Nephron (organoid): ENCODE data around the gene C10orf71.

ENCODE experiments used
- H3K27ac Mint-ChIP-seq, 3 experiments: 2 replicates each; pipeline ENCODE4 v1.8.0; 2020; ENCODE audit warnings: mixed read lengths in 3 of 3, mild to moderate bottlenecking in 2 of 3, moderate library complexity in 1 of 3
- H3K27me3 Mint-ChIP-seq: 2 replicates; pipeline ENCODE4 v1.8.0; 2021; ENCODE audit warnings: low read depth, mild to moderate bottlenecking, moderate library complexity, mixed read lengths
- H3K36me3 Mint-ChIP-seq: 2 replicates; pipeline ENCODE4 v1.8.0; 2020; ENCODE audit warnings: low read depth, mixed read lengths
- H3K4me1 Mint-ChIP-seq: 2 replicates; pipeline ENCODE4 v1.8.0; 2020; ENCODE audit warnings: mixed read lengths
- H3K4me3 Mint-ChIP-seq, 3 experiments: 2 replicates each; pipeline ENCODE4 v1.8.0; 2020; ENCODE audit warnings: mild to moderate bottlenecking in 3 of 3, mixed read lengths in 3 of 3, moderate library complexity in 2 of 3
- H3K9me3 Mint-ChIP-seq: 2 replicates; pipeline ENCODE4 v1.8.0; 2020; ENCODE audit warnings: mixed read lengths
- CTCF ChIP-seq, 3 experiments: fragments of 200-600 bp; sonication (generic); IDR thresholded peaks; one replicate each; pipeline ENCODE4 v1.5.0; 2021; ENCODE audit warnings: antibody characterized with exemption in 3 of 3; ENCODE audit not compliant: unreplicated experiment in 3 of 3

C10orf71 gene

DNA sequence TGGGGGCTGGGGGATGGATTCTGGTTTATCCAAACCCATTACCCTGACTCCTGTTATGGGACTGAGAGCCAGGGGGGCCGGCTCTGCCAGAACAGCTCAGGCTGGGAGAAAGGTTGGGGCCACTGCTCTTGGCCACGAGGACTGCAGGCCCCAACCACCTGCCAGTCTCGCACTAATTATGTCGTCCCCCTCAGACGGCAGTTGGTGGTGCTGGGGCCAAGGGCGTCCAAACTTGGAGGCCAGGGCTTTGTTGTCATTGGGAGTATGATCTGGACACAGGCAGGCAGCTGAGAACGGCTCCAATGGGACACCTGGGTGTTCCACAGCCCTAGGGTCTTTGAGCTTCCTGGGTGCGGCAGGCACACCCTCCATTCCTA lies 62.2 kb downstream of the C10orf71 start:
- TF ChIP-seq CTCF (IDR thresholded peaks at IDR 0.05; ENCODE audit: unreplicated experiment in 3 of 3) = no peak
- Mint-ChIP-seq H3K4me1 (no peaks in the 10 kb centered on the region), H3K4me3 (no peak overlapping the region), H3K27me3 (peaks cover 25% of the 10 kb centered on the region), H3K9me3 (peaks cover 8% of the 10 kb centered on the region), H3K27ac (no peak overlapping the region), H3K36me3 (no peaks in the 10 kb centered on the region)

DNA sequence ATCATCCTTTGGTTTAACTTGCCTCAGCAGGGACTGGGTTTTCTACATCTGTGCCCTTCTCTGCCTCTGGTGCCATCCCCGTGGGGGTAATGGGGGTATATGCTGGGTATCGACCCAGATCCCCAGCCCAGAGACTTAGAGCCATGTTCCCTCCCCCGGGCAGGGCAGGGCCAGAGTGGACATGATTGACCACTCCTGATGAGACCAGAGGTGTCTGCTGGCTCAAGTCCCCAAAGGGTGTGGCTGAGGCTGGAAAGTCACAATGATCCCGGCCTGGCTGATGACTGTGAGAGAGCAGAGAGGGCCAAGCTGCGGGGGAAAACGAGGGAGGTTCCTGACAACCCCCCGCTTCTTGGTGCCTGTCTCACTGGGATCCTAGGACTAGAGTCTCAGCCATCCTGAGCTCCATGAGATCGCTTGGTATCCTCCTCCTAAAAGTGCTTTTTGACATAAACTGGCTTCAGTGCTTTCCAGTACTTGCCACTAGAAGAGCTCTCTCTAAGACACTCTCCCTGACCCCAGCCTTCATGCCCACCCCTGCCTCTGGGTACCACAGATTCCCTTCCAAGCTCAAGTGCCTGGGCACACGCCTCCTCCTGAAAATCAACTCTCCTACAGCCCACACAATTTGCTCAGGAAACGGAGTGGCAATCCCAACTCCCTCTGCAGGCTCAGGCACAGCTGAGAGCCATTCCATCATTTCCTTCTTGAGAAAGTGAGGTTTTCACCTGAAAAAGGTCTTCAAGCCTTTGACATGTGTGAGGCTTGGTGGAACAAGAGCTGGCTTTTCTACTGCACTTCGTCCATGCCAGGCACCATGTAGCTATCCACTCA lies 63.0 kb downstream of the C10orf71 start:
- no peak overlapping the region for H3K27ac Mint-ChIP-seq
- peaks cover 3% of the 10 kb centered on the region for H3K9me3 Mint-ChIP-seq
- no peak for TF ChIP-seq CTCF (IDR thresholded peaks at IDR 0.05; ENCODE audit: unreplicated experiment in 3 of 3)
- peaks cover 25% of the 10 kb centered on the region for H3K27me3 Mint-ChIP-seq
- no peak overlapping the region for H3K4me3 Mint-ChIP-seq
- no peaks in the 10 kb centered on the region for H3K36me3 Mint-ChIP-seq
- H3K4me1 Mint-ChIP-seq = no peaks in the 10 kb centered on the region

DNA sequence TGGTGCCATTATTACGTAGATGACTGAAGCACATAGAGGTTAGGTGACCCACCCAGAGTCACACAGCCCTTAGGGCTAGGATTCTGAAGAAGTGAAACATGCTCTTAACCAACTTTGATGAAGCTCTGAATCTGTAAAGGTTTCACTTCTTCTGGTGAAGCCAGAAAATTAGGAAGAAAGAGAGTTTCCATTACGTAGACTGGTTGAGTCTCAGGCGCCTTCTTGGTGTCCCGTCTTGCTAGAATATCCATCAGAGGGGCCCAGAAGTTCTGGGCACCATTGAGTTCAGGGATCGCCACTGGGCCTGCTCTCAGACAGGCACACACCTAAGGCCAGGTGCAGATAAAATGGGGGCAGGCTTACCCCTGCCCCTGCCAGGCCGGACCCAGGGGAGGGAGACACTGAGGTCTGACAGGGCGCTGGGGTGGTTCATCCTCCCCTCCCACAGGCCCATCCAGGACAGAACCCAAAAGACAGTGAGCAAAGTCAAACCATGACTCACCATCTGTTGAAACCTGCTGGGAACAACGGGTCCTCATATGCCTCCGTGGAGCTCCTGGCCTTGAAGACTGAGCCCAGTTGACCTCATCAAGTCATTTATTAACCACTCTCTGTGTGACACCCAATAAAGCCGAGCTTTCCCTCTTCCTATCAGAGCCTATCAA lies 63.8 kb downstream of the C10orf71 start:
- Mint-ChIP-seq H3K9me3 (peaks cover under 1% of the 10 kb centered on the region), H3K27me3 (peaks cover 25% of the 10 kb centered on the region), H3K36me3 (no peaks in the 10 kb centered on the region), H3K4me3 (no peak overlapping the region), H3K4me1 (no peaks in the 10 kb centered on the region), H3K27ac (no peak overlapping the region)
- TF ChIP-seq CTCF (IDR thresholded peaks at IDR 0.05; ENCODE audit: unreplicated experiment in 3 of 3) = no peak

- Mint-ChIP-seq H3K4me3 (no peak overlapping the region), H3K27ac (no peak overlapping the region), H3K27me3 (peaks cover 25% of the 10 kb centered on the region), H3K4me1 (no peaks in the 10 kb centered on the region), H3K9me3 (no peaks in the 10 kb centered on the region), H3K36me3 (no peaks in the 10 kb centered on the region)
- no peak for TF ChIP-seq CTCF (IDR thresholded peaks at IDR 0.05; ENCODE audit: unreplicated experiment in 3 of 3)
These were observed 64.5 kb downstream of the C10orf71 start for GRCh38 chr10:49363309-49364031.

GRCh38 chr10:49364051-49364450 lies 65.1 kb downstream of the C10orf71 start:
- no peak overlapping the region for H3K27ac Mint-ChIP-seq
- H3K9me3 Mint-ChIP-seq = no peaks in the 10 kb centered on the region
- no peak for TF ChIP-seq CTCF (IDR thresholded peaks at IDR 0.05; ENCODE audit: unreplicated experiment in 3 of 3)
- H3K36me3 Mint-ChIP-seq = no peaks in the 10 kb centered on the region
- no peaks in the 10 kb centered on the region for H3K4me1 Mint-ChIP-seq
- H3K27me3 Mint-ChIP-seq = peaks cover 27% of the 10 kb centered on the region
- no peak overlapping the region for H3K4me3 Mint-ChIP-seq
